HCT116 (cell line): ENCODE results near the gene CTNNA2. TPM values are rescaled to one million over a fixed set of nuclear protein-coding genes. Genes with fewer than 3 reads are reported as not detected.

Source experiments
- ATAC-seq: fragments of 200-7000 bp; cut with Tn5 transposase; 2 replicates; pipeline ENCODE4 v1.9.1; 2020; ENCODE audit warnings: mild to moderate bottlenecking, moderate library complexity
- BruUV-seq: library from RNA; stranded (reverse); fragments of 400-500 nt; replicated peaks from 2 replicates; lab custom pipeline; 2021; lab: Mats Ljungman, UMichigan
- CTCF ChIA-PET: fragments of 300-600 bp; sonication (Branson Sonifier 250); formaldehyde crosslinking; loops from one replicate; lab custom pipeline; 2021; ENCODE audit warnings: antibody characterized with exemption; lab: Charles Lee
- POLR2A ChIA-PET: fragments of 300-600, 350-600 bp; sonication (Branson Sonifier 250); formaldehyde crosslinking; loops from one replicate; lab custom pipeline; 2021; ENCODE audit warnings: antibody characterized with exemption; lab: Charles Lee
- RAD21 ChIA-PET, 2 experiments: fragments of 300-600 bp; sonication (Branson Sonifier 250); formaldehyde crosslinking; loops; one replicate each; lab custom pipeline; 2023; ENCODE audit warnings: low total read pairs in 2 of 2; ENCODE audit not compliant: uncharacterized antibody in 2 of 2, unreplicated experiment in 2 of 2, low non-redundant PET in 1 of 2; lab: Charles Lee
- DNase-seq: peaks from one replicate; pipeline ENCODE4 v3.0.0-alpha.2; 2010; ENCODE audit warnings: low read depth, low spot score
- H2AFZ ChIP-seq: fragments of 200-600 bp; shearing (Covaris generic), sonication (generic); 2 replicates; pipeline ENCODE4 v1.6.1; 2017; ENCODE audit warnings: low read depth, mixed run types, mixed read lengths, antibody characterized with exemption, low read length; ENCODE audit not compliant: poor library complexity, severe bottlenecking
- H3K27ac ChIP-seq: 2 replicates; pipeline ENCODE4 v1.5.1; 2012; ENCODE audit warnings: low read depth, low read length
- H3K27me3 ChIP-seq: fragments of 200-600 bp; sonication (generic); 2 replicates; pipeline ENCODE4 v1.6.1; 2016; ENCODE audit warnings: mixed run types, low read length, mixed read lengths; ENCODE audit not compliant: insufficient read depth
- H3K36me3 ChIP-seq, 2 experiments: fragments of 200-500 bp in 1 of 2; fragments of 200-600 bp in 1 of 2; sonication (Bioruptor generic) in 1 of 2; sonication (generic) in 1 of 2; 2 replicates each; pipeline versions ENCODE4 v1.5.1 to v1.6.1; 2014 to 2016; ENCODE audit warnings: low read length in 2 of 2, inconsistent platforms in 1 of 2, mixed read lengths in 1 of 2, mixed run types in 1 of 2; ENCODE audit not compliant: insufficient read depth in 2 of 2, control insufficient read depth in 1 of 2
- H3K4me1 ChIP-seq, 2 experiments: fragments of 200-600 bp in 1 of 2; sonication (generic) in 1 of 2; 2 replicates each; pipeline versions ENCODE4 v1.5.1 to v1.6.1; 2012 to 2017; ENCODE audit warnings: low read length in 2 of 2, inconsistent platforms in 1 of 2, mild to moderate bottlenecking in 1 of 2, mixed read lengths in 1 of 2, mixed run types in 1 of 2, moderate library complexity in 1 of 2; ENCODE audit not compliant: insufficient read depth in 2 of 2, control insufficient read depth in 1 of 2
- H3K4me2 ChIP-seq: fragments of 200-600 bp; sonication (generic); 2 replicates; pipeline ENCODE4 v1.6.1; 2017; ENCODE audit warnings: mixed run types, low read length, mixed read lengths
- H3K4me3 ChIP-seq, 2 experiments: fragments of 200-600 bp in 1 of 2; sonication (generic) in 1 of 2; replicated peaks in 1 of 2; 2 replicates each; pipeline ENCODE4 v1.5.1; 2011 to 2016; ENCODE audit warnings: low read length in 2 of 2, control low read depth in 1 of 2, low read depth in 1 of 2, mild to moderate bottlenecking in 1 of 2, mixed read lengths in 1 of 2, mixed run types in 1 of 2
- H3K79me2 ChIP-seq: fragments of 200-600 bp; sonication (generic); 2 replicates; pipeline ENCODE4 v1.6.1; 2017; ENCODE audit warnings: mild to moderate bottlenecking, mixed run types, low read length, moderate library complexity, mixed read lengths; ENCODE audit not compliant: insufficient read depth
- H3K9ac ChIP-seq: fragments of 200-600 bp; sonication (generic); 2 replicates; pipeline ENCODE4 v1.6.1; 2016; ENCODE audit warnings: low read length, mixed read lengths
- H3K9me2 ChIP-seq: fragments of 200-600 bp; sonication (generic), shearing (Covaris generic); 2 replicates; pipeline ENCODE4 v1.6.1; 2017; ENCODE audit warnings: mixed run types, mild to moderate bottlenecking, moderate library complexity; ENCODE audit not compliant: insufficient read depth
- H3K9me3 ChIP-seq, 2 experiments: fragments of 200-500 bp in 1 of 2; fragments of 200-600 bp in 1 of 2; sonication (Bioruptor generic) in 1 of 2; sonication (generic) in 1 of 2; 2 replicates each; pipeline ENCODE4 v1.6.1; 2014 to 2017; ENCODE audit warnings: low read length in 2 of 2, mixed read lengths in 2 of 2, inconsistent platforms in 1 of 2, low read depth in 1 of 2, mild to moderate bottlenecking in 1 of 2, mixed run types in 1 of 2, moderate library complexity in 1 of 2; ENCODE audit not compliant: control insufficient read depth in 1 of 2, insufficient read depth in 1 of 2
- H4K20me1 ChIP-seq: fragments of 200-600 bp; sonication (generic), shearing (Covaris generic); 2 replicates; pipeline ENCODE4 v1.6.1; 2017; ENCODE audit warnings: mixed run types, mild to moderate bottlenecking, moderate library complexity; ENCODE audit not compliant: insufficient read depth
- EGR1 ChIP-seq: IDR thresholded peaks from 2 replicates; pipeline ENCODE4 v1.6.1; 2012; ENCODE audit warnings: low read depth
- ELF1 ChIP-seq: IDR thresholded peaks from 2 replicates; pipeline ENCODE4 v1.6.1; 2012; ENCODE audit warnings: low read depth, borderline replicate concordance
- EZH2 ChIP-seq: fragments of 200-600 bp; sonication (generic); IDR thresholded peaks from 2 replicates; pipeline ENCODE4 v1.6.1; 2017; ENCODE audit warnings: antibody characterized with exemption, mixed run types
- POLR2A ChIP-seq: IDR thresholded peaks from 2 replicates; pipeline ENCODE4 v1.7.0; 2011; ENCODE audit warnings: borderline replicate concordance; ENCODE audit not compliant: insufficient read depth, insufficient read length; ENCODE audit errors: extremely low read depth
- POLR2AphosphoS5 ChIP-seq: IDR thresholded peaks from 2 replicates; pipeline ENCODE4 v1.6.1; 2011; ENCODE audit warnings: mild to moderate bottlenecking, low read depth, low read length, moderate library complexity
- RAD21 ChIP-seq: IDR thresholded peaks from 2 replicates; pipeline ENCODE4 v1.6.1; 2012; ENCODE audit warnings: low read depth, mild to moderate bottlenecking
- SIN3A ChIP-seq: IDR thresholded peaks from 2 replicates; pipeline ENCODE4 v1.6.1; 2012; ENCODE audit warnings: low read depth
- SRF ChIP-seq: IDR thresholded peaks from 2 replicates; pipeline ENCODE4 v1.6.1; 2012; ENCODE audit warnings: low read depth
- ZFX ChIP-seq: fragments of 450-650 bp; IDR thresholded peaks from 2 replicates; pipeline ENCODE4 v1.6.1; 2017
- ZNF274 ChIP-seq: fragments of 200-500 bp; sonication (Bioruptor generic); IDR thresholded peaks from 2 replicates; pipeline ENCODE4 v1.6.1; 2014; ENCODE audit warnings: mild to moderate bottlenecking, low read depth, low read length, inconsistent platforms
- intact Hi-C: fragments of 100-400 bp; cut with micrococcal nuclease; formaldehyde crosslinking; loops from 2 replicates; pipeline ENCODE4 v1.10.0; 2022
- total RNA-seq: library from RNA; stranded (reverse); gene quantifications from one replicate; pipeline ENCODE4 v1.2.1, GENCODE V29; 2021; ENCODE audit not compliant: unreplicated experiment
- TF ChIP-seq, protein P1 (sequence below), 3 experiments: fragments of 200-600 bp in 1 of 3; sonication (generic) in 1 of 3; IDR thresholded peaks in 2 of 3; conservative IDR thresholded peaks in 1 of 3; 2 replicates each; pipeline ENCODE4 v1.5.1; 2012 to 2017; ENCODE audit warnings: low read depth in 2 of 3, low read length in 2 of 3, antibody characterized with exemption in 1 of 3, borderline replicate concordance in 1 of 3, control low read depth in 1 of 3, mild to moderate bottlenecking in 1 of 3, mixed read lengths in 1 of 3, mixed run types in 1 of 3, moderate library complexity in 1 of 3; ENCODE audit not compliant: insufficient read depth in 1 of 3
- TF ChIP-seq, protein P2 (sequence below): IDR thresholded peaks from 2 replicates; pipeline ENCODE4 v1.6.1; 2012

The CTNNA2 gene
- total RNA-seq, 1 experiment from 2014 or later: not detected

DNA sequence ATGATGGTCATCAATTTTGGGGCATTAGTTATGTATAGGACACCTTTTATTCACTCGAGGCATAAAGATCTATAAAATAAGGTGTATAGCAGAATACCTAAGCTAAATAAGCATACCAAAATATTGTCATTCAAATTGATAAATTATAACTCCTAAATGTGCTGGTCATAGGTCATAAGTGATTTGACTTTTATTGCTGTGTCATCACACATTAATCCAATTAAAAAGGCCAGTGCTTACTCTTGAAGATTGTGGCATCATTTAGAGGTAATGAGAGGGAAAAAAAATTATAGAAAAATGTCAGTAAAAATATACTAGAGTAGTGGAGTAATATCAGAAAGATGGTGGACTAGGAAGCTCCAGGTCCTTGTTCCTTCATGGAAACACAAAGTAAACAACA, 1138.6 kb downstream of the CTNNA2 start:
- Histone ChIP-seq H3K9me3 (peaks cover 9 to 10% of the 10 kb centered on the region in 2 experiments; a peak in 3 of 4 replicates), H2AFZ (no peak overlapping the region), H3K36me3 (no peaks in the 10 kb centered on the region), H3K9ac (no peak overlapping the region), H3K4me1 (no peaks in the 10 kb centered on the region), H3K4me3 (no peak overlapping the region), H3K27me3 (no peaks in the 10 kb centered on the region), H3K27ac (no peak overlapping the region), H3K4me2 (no peak overlapping the region), H3K79me2 (no peaks in the 10 kb centered on the region)
- DNase-seq: no peak
- BruUV-seq: no TSS peak
- ChIA-PET RAD21 (no interaction called here), CTCF (no interaction called here), POLR2A (no interaction called here)
- TF ChIP-seq ELF1 (no peak), ZFX (no peak), SRF (no peak)
- TF ChIP-seq, all 23 proteins: peak for 0
- ATAC-seq: no peak
- H4K20me1 ChIP-seq: no peaks in the 10 kb centered on the region
- H3K9me2 ChIP-seq: no peaks in the 10 kb centered on the region
- intact Hi-C loops: no loop called here

DNA sequence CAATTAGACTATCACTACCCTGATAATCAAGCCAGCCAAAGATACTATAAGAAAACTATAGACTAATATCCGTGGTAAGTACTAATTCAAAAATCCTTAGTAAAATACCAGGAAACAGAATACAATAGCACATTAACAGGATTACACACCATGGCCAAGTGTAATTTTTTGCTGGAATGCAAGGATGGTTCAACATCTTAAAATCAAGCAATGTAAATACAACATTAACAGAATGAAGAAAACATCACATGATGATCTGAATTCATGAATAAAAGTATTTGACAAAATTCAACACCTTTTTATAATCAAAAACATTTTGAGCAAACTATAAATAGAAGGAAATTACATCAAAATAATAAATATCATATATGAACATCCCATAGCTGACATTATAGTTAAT, 1142.4 kb downstream of the CTNNA2 start:
- Histone ChIP-seq H3K79me2 (no peaks in the 10 kb centered on the region), H3K9me2 (no peaks in the 10 kb centered on the region), H2AFZ (no peak overlapping the region), H3K9ac (no peak overlapping the region), H4K20me1 (no peaks in the 10 kb centered on the region), H3K4me3 (no peak overlapping the region), H3K27ac (no peak overlapping the region), H3K9me3 (peaks cover 7 to 13% of the 10 kb centered on the region in 2 experiments; a peak in 2 of 4 replicates), H3K27me3 (no peaks in the 10 kb centered on the region), H3K36me3 (no peaks in the 10 kb centered on the region), H3K4me2 (no peak overlapping the region), H3K4me1 (no peaks in the 10 kb centered on the region)
- no TSS peak for BruUV-seq
- ChIA-PET CTCF (no interaction called here), POLR2A (no interaction called here), RAD21 (no interaction called here)
- DNase-seq (no peak), ATAC-seq (no peak)
- intact Hi-C loops: no loop called here
- no peak for TF ChIP-seq POLR2A
- TF ChIP-seq, protein P1, sequence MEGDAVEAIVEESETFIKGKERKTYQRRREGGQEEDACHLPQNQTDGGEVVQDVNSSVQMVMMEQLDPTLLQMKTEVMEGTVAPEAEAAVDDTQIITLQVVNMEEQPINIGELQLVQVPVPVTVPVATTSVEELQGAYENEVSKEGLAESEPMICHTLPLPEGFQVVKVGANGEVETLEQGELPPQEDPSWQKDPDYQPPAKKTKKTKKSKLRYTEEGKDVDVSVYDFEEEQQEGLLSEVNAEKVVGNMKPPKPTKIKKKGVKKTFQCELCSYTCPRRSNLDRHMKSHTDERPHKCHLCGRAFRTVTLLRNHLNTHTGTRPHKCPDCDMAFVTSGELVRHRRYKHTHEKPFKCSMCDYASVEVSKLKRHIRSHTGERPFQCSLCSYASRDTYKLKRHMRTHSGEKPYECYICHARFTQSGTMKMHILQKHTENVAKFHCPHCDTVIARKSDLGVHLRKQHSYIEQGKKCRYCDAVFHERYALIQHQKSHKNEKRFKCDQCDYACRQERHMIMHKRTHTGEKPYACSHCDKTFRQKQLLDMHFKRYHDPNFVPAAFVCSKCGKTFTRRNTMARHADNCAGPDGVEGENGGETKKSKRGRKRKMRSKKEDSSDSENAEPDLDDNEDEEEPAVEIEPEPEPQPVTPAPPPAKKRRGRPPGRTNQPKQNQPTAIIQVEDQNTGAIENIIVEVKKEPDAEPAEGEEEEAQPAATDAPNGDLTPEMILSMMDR (IDR thresholded peaks at IDR 0.05 in 2 of 3, conservative IDR thresholded peaks at IDR 0.05 in 1 of 3; ENCODE audit: borderline replicate concordance in 1 of 3, insufficient read depth in 1 of 3, low read depth in 2 of 3, low read length in 2 of 3): no peak
- TF ChIP-seq ZNF274: no peak
- TF ChIP-seq, protein P2, sequence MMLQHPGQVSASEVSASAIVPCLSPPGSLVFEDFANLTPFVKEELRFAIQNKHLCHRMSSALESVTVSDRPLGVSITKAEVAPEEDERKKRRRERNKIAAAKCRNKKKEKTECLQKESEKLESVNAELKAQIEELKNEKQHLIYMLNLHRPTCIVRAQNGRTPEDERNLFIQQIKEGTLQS: no peak
- no peak for TF ChIP-seq EZH2
- no peak for TF ChIP-seq ZFX
- TF ChIP-seq ELF1: no peak
- TF ChIP-seq SIN3A: no peak
- TF ChIP-seq POLR2AphosphoS5: no peak
- TF ChIP-seq EGR1: no peak
- TF ChIP-seq RAD21: no peak
- TF ChIP-seq, all 23 proteins: peak for 0
